HG03571 (cell line): ENCODE results near the gene XAB2.

Experiments used
- ATAC-seq: cut with Tn5 transposase; IDR thresholded peaks from one replicate; pipeline ENCODE4 v1.9.1; 2021; ENCODE audit not compliant: unreplicated experiment

The XAB2 gene

DNA sequence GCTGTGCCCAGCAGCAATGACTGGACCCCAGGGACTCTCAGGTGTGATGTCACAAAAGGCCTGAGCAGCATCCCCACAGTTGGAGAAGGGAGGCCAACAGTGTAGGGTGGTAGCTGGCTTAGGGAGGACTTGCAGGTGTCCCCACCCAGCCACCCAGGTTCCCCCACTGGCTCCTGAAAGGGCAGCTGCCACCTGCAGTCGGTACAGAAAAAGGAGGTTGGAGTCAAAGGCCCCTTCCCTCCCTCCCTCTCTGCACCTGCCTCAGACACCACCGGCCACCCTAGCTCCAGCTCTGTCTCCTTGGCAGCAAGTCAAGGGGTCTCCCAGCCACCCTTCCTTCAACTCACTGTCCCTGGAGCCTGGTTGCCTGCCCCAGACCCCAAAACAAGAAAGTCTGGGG, 4.4 kb upstream of the XAB2 start, which contains the start of gene PCP2:
Gene PCP2 (minus strand): TSS at position 22 of the 400 bp plus-strand sequence. CDS start 262 bp downstream, outside the sequence.
- no peak for ATAC-seq

DNA sequence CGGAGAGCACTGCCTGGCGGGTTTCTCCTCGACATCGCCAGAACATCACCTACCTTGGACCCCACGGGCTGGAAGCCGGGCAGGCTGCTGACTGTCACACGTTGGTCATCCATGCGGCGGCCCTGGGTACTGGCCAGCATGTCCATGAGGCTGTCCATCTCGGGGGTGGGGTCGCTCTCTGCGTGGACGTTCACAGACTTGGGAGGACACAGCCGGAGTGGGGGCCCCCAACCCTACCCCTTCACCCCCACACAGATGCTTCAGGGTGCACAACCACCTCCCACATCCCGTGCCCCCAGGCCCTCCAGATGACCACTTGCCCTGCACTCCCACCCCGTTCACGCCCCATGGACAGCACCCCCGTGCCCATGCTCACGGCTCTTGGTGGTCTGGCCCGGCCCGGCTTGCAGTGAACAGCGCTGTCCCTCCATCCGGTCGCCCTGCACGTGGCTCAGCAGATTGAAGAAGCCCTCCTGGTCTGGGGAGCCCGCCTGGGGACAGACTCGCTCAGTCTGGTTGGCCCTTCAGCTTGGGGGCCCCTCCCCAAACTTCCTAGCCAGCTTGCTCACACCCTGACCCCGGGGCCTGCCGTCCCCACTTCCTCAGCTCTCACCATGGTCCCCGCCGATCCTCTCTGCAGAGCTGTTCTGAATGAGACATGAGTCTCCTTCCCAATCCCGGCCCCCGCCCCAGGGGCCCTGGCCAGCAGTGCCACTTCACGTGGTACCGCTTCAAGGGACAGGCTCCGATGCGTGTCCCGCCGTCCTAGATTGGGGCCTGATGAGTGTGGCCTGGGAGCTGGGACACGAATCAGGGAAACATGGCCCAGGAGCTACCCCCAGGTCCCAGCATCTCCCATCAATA, 3.2 kb upstream of the XAB2 start:
- no peak for ATAC-seq

DNA sequence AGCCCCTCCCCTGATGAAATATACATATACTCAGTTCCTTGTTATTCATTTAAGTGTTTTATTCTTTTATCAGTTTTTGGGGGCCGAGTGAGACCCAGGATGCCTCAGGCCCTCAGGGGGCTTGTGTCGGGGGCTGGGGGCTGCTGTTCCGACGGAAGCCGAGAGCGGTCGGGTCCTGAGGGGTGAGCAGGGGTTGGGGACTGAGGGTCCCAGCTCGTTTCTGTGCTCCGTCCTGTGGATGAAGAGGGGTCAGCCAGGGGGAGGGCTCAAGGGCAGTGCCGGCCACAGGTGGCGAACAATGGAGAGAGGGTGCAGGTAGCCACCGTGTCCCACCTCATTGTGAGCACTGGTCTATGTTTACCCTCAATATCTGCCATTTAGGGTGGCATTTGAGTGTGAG, 2.2 kb upstream of the XAB2 start:
- ATAC-seq = no peak

DNA sequence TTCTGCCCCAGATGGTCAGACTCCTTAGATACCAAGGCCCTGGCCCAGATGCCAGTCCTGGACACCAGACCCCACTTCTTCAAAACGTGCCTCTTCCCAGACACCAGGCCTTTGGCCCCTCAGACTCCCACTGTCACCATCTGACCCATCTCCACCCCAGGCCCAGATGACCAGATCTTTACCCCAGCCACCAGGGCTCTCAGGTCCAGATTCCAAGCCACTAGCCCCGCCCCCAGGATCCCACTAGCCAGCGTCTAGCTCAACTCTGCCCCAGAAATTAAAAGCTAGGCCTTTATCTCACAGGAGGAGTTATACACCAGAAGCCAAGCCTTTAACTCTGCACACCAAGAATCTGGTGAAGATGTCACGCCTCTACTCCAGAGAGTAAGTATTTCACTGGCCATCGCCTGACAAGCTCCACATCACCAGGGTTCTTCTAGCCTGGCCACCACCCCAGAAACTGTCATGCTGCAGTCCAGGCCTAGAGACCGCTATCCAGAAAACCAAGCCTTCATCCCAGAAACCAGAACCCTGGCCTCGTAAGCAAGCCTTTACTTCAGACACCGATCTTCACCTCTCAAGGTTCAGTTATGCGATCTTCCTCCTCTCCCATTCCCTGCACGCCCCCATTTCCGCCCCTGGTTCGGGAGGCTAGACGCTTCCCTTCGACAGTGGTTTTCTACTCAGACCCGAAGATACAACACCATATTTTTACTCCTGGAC, 595 bp downstream of the XAB2 start:
- ATAC-seq = no peak

DNA sequence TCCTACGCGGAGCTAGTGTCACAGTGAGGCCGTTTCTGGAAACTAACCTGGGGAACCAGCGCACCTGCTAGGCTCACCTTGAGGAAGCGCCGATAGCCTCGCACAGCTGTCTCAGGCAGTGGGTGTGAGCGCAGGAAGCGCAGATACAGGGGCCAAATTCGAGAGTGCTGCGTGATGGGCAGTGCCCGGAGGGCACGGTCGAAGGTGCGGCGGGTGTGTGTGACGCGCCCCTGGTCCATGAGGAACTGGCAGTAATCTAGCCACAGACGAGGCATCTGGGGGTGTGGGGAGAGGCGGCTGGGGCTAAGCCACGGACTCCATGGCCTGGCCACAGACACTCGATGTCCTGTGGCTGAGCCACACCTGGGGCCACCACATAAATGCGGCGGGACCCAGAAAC, 2.2 kb downstream of the XAB2 start:
- no peak for ATAC-seq

DNA sequence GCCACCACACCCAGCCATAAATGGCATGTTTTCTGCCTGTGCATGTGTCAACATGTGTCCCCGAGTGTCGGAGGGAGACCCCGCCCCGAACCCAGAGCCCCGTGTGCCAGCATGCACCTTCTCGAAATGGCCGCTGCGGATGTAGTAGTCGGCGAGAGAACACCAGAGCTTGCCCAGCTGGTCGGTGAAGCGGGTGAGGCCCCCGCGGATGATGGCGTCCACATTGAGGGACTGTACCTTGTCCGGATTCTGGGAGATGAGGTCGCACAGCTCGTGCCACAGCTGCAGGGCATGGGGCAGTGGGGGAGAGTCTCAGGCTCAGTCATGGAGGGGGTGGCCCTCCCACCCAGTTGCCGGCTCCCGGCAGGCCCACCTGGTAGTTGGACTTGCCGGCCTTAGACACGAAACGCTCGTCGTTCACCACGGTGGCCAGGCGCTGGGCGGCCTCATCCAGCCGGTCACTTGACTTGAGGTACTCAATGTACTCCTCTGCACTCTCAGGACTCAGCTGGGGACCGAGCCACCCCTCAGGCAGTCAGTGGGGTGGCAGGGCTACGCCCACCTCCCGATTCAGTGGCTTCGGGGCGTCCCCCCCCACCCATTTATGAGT, 3.5 kb downstream of the XAB2 start:
- ATAC-seq = no peak

DNA sequence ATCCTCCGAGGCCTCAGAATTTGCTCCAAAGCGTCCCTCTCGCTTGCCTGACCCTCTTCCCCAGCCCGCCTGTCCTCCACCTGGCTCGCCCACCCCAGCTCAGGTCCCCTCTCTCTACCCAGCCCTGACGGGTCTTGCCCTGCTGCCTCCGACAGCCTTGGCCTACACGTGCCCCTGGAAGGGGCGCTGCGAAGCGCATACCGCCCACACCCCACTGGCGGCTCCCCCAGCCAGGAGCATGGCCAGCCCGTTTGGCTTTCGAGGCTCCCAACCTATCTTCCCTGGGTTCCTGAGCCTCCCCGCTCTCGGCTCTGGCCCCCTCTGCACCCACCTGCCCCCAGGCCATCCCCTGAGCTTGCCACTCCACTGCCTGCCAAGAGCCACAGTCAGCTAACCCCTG, 4.5 kb downstream of the XAB2 start:
- no peak for ATAC-seq

DNA sequence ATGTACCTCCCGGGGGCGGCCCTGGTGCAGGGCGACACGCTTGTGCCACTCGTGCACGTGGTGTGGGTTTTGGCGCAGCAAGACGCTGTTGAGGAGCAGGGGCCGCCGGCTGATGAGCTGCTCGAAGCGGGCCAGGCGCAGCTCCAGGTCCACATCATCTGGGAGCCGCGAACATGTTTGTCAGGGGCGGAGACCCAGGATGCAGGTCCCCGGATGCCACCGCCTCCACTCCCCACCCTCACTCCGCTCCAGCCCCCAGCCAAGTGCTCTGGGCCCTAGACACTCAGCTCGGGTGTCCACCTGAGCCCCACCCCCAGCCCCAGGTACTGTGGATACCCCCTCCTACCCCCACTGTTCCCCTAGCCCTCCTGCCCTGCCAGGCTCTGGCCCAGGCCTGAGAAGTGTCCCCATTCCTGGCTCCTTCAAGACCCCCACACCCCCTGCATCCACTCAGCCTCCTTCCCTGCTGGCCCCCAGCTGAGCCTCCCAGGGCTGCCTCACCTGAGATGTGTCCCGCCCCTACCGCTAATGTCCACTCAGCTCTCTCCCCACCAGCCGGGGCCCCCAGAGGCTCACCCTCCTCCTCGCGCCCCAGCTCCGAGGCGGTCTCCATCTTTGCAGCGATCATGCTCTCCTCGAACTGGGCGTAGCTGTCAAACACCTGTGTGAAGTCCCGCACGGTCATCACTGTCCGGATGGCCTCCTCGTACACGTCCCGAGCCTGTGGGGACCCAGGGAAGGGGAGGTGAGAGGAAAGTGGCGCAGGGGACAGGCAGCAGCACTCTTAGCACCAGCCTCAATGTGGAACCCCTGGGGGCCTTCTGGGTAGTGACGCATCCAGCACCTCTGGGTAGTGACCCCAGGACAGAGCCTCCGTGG, 5.4 kb downstream of the XAB2 start:
- no peak for ATAC-seq

DNA sequence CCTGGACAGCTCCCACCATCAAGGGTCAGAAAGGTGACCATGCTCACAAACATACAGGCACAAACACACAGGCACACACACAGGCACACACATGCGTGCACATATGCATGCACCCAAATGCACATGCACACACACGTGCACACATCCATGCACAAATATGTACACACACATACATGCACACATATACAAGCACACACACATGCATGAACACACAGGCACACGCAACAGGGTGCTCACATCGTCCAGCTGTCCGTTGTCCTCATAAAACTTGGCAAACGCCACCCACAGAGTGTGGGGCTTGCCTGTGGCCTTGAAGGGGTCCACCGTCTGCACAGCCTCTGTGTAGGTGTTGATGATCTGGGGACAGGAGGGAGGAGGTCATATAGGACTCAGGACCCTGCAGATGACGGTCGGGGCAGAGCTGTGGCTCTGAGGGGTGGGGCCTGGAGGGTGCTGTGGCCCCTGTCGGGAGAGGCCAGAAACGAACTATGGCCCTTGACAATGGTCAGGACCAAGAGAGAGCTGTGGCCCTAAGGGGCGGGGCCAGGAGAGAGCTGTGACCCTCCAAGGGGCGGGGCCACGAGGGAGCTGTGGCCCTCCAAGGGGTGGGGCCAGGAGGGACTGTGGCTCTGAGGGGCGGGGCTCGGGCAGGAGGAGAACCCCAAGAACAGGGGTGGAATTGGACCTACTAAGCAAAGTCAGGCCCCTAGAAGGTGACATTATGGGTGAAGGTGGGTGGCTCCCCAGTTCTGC, 6.2 kb downstream of the XAB2 start:
- no peak for ATAC-seq

DNA sequence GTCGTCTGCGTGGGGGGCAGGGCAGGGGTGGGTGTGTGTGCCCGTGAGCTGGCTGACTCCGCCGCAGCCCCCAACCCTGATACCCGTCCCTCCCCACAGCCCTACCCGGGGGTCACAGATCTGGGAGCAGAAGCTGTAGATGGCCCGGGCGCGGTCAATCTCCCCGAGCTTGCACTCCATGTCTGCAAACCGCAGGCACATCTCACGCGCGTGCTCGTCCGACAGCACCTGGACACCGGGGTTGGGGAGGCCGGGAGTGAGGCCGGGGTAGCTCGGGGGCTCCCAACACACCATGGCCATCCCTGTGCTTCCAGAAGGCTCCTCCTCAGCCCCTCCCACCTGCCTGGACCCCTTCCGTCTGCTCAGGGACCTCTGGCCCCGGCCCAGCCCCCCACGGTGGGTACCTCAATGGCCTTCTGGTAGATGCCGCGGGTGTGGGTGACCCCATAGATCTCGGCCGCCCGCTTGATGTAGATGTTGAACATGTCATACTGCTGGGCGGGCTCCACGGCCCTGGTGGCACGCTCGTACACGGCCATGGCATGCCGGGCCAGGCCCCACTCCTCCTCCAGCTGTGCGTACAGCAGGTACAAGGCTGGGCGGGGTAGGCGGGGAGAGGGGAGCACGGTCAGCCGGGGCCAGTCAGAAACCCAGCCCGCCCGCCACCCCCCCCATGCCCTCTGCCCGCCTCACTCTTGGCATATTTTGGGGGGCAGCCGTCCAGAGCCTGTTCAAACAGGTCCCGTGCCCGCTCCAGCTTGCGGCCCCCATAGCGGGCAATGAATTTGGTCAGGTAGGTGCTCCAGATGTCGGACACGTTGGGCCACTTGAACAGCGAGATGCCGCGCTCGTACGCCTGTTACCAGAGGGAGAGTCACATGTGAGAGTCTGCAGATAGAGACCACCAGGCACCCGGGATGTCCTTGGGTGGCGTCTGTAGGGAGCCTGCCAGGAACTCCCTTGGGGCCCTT, 8.6 kb downstream of the XAB2 start:
- no peak for ATAC-seq

DNA sequence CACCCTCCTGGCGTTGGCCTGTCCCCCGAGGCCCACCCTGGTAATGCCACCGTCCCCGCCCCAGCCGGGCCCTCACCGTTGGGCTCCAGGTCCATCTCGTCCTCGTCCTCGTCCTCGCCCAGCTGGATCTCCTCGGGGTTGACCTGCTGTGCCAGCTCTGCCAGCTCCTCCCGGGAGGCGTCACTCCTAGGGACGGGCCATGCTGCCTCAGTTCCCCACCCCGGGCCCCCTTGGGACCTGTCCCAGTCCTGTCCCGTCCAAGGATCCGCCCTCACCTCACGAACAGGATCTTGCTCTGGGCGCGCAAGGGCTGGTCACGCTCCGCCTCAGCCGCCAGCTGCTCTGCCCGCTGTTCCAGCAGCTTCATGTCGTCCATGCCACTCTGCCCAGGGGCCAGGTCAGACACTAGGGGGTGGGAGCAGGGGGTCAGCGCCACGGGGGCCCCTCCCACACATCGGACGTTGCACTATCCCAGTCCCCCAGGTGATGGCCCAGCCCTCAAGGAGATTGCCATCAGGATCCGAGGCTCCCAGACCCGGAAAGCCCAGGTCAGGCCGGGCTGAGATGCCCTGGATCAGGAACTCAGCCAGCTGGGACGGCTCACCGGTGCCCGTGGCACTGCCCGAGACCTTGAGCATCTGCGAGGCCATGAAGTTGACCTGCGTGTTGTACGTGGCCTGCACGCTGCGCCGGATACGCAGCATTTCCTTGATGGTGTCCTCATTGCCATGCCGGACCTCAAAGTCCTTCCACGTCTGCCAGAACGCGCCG, 9.5 kb downstream of the XAB2 start:
- ATAC-seq = no peak

DNA sequence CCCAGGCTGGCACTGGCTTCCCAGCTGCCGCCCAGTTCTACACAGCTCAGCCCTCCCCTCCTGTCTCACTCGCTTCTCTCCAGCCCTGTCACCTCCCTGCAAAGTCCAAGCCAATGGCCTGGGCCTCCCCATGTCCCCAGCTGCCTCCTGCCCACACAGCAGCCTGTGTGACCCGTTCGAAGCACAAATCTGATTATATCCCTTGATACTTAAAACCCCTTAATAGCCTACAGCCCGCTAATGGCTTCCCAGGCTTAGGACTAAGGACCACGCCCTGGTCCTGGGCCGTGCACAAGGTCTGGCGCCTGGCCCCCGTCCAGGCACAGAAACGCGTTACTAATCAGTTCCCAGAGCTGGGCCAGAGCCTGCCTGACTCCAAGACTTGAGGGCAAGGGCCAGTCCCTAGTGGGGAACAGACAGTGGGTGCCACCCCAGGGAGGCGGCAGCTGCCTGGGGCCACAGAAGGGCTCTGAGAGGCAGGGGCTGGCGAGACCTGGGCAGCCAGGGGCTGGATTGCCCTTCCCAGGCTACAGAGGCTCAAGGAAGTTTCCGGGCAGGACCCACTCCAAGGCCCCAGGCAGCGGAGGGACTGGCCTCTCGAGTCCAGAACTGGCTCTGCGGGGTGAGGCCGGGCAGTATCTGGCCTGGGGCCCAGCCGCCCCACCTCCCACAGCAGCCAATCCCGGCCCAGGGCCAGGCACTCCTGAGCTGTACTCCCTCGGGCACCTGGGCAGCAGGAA, 10.4 kb downstream of the XAB2 start:
- ATAC-seq = no peak

DNA sequence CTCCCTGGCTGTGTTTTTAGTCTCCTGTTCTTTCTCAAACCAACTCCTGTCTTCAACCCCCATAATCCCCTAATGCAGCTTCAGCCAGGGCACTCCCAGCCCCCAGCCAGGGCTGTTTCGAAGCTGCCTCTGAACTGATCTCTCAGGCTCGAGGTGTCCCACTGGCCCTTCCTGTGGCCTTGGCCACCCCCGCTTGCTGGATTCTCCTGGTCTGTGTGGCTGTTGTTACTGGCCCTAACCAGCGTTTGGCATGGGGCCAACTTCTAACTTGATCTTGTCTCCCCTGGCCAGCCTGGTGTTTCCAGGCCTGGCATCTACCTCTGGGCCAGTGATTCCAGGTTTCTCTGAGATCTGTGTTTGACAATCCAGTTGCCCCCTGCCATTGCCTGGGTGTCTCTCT, 11.0 kb downstream of the XAB2 start:
- no peak for ATAC-seq

DNA sequence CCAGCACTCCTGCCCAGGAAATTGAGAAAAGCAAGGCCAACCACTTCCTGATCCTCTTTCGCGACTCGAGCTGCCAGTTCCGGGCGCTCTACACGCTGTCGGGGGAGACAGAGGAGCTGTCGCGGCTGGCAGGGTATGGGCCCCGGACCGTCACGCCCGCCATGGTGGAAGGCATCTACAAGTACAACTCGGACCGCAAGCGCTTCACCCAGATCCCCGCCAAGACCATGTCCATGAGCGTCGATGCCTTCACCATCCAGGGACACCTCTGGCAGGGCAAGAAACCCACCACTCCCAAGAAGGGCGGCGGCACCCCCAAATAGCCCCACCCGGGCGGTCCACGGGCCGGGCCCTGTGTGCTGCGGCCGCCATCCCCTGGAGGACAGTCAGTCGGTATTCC, 11.6 kb downstream of the XAB2 start:
- ATAC-seq = no peak

DNA sequence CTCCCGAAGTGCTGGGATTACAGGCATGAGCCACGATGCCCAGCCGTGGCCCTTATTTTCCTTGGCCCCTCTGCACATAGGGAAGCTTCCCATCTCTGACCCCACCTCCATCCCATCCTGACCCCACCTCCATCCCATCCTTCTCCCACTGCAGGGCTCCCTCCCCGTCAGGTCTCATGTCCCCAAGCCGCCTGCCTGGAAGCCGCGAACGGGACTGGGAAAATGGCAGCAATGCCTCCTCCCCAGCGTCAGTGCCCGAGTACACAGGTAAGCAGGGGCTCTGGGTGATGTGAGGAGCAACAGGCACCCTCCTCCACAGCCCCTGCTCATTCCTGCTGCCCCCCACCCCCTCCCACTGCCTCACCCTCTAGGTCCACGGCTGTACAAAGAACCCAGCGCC, 12.2 kb downstream of the XAB2 start:
- ATAC-seq = no peak

DNA sequence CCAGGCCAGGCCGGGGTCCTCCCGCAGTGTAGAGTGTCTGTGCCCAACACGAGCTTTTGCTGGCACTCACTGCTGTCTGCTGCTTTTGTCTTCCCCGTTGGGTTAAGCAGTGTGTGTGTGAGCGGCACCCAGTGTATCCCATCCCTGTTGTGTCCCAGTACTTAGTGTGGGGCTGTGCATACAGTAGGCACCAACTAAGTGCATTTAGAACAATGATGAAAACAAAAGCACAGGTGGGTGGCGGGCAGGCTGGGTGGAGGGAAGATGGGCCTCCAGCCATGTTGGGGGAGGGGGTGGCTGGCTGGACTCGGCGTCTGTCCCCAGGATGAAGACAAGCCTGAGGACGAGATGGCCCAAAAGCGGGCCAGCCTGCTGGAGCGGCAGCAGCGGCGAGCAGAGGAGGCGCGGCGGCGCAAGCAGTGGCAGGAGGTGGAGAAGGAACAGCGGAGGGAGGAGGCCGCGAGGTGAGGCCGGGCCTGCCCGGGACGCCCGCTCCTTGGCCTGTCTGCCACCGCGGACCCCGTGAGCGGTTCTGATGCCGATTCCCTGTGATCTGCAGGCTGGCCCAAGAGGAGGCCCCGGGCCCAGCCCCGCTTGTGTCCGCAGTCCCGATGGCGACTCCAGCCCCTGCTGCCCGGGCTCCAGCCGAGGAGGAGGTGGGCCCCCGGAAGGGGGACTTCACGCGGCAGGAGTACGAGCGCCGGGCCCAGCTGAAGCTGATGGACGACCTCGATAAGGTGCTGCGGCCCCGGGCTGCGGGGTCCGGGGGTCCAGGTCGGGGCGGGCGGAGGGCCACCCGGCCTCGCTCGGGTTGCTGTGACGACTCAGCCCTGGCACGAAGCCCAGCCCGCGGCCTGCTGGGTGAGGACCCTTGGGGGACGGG, 14.2 kb downstream of the XAB2 start:
- ATAC-seq = no peak
